ENCODE results near the gene ZNF296.

DNA sequence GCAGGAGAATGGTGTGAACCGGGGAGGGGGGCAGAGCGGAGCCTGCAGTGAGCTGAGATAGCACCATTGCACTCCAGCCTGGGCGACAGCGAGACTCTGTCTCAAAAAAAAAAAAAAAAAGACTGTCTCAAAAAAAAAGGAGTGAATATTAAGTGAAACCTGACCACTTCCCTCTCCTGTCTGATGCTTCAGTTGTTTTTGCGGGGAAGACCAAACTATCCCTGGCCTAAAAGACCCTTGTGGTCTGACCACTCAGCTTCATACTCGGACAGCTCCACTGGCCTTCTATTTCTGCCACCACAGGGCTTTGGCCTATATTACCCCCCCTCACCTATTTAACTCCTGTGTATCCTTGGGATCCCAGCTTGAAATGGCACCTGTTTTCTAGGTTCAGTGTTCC lies 35.2 kb downstream of the ZNF296 start:
- no peak for TF ChIP-seq POLR2A (IDR thresholded peaks at IDR 0.05)
- TF ChIP-seq, protein P1, sequence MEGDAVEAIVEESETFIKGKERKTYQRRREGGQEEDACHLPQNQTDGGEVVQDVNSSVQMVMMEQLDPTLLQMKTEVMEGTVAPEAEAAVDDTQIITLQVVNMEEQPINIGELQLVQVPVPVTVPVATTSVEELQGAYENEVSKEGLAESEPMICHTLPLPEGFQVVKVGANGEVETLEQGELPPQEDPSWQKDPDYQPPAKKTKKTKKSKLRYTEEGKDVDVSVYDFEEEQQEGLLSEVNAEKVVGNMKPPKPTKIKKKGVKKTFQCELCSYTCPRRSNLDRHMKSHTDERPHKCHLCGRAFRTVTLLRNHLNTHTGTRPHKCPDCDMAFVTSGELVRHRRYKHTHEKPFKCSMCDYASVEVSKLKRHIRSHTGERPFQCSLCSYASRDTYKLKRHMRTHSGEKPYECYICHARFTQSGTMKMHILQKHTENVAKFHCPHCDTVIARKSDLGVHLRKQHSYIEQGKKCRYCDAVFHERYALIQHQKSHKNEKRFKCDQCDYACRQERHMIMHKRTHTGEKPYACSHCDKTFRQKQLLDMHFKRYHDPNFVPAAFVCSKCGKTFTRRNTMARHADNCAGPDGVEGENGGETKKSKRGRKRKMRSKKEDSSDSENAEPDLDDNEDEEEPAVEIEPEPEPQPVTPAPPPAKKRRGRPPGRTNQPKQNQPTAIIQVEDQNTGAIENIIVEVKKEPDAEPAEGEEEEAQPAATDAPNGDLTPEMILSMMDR (IDR thresholded peaks at IDR 0.05): no peak

Data from breast epithelium (tissue), 3 donors.